KG1 (cell line): Measurements from ENCODE around the gene MORC3.

Experiments
- DNase-seq: peaks from one replicate; lab custom pipeline; 2025; lab: John Stamatoyannopoulos, UW

MORC3 gene

GRCh38 chr21:36423771-36424433 lies 103.9 kb downstream of the MORC3 start:
- DNase-seq = no peak

- no peak for DNase-seq
Observed at GRCh38 chr21:36424592-36424991, 104.6 kb downstream of the MORC3 start.

- DNase-seq = no peak
Observed at GRCh38 chr21:36425286-36425685, 105.3 kb downstream of the MORC3 start.
